Tibial nerve (tissue), 4 donors: Measurements from ENCODE around the gene GAB3. TPM values are rescaled to one million over a fixed set of nuclear protein-coding genes. Genes with fewer than 3 reads are reported as not detected.

Experiments
- DNase-seq, 2 donors: peaks; one replicate each; pipeline ENCODE4 v3.0.0-alpha.2; 2019; ENCODE audit warnings: low spot score in 2 of 2
- H3K27ac ChIP-seq, 4 donors: fragments of 200-600 bp; sonication (generic) in 3 of 4; one replicate each; pipeline ENCODE4 v1.5.1; 2017 to 2019; ENCODE audit warnings: mild to moderate bottlenecking in 1 of 4
- H3K27me3 ChIP-seq, 2 donors: fragments of 200-600 bp; sonication (generic) in 1 of 2; one replicate each; pipeline versions ENCODE4 v1.5.1 to v1.6.0; 2017 to 2019
- H3K36me3 ChIP-seq, 3 donors: fragments of 200-600 bp; sonication (generic); one replicate each; pipeline ENCODE4 v1.5.1; 2018 to 2019
- H3K4me1 ChIP-seq, 4 donors: fragments of 200-600 bp; sonication (generic) in 3 of 4; one replicate each; pipeline ENCODE4 v1.5.1; 2017 to 2019
- H3K4me3 ChIP-seq, 4 donors: fragments of 200-600 bp; sonication (generic) in 3 of 4; one replicate each; pipeline ENCODE4 v1.5.1; 2017 to 2019; ENCODE audit warnings: mild to moderate bottlenecking in 1 of 4, moderate library complexity in 1 of 4
- H3K9me3 ChIP-seq, 4 donors: fragments of 200-600 bp; sonication (generic) in 3 of 4; one replicate each; pipeline ENCODE4 v1.5.1; 2017 to 2019
- EP300 ChIP-seq, 2 donors: sonication (generic); formaldehyde crosslinking; IDR thresholded peaks; one replicate each; pipeline ENCODE4 v1.6.1; 2017; ENCODE audit warnings: antibody characterized with exemption in 2 of 2, mild to moderate bottlenecking in 1 of 2
- POLR2A ChIP-seq, 2 donors: fragments of 450-650 bp; IDR thresholded peaks; one replicate each; pipeline ENCODE4 v1.6.1; 2017; ENCODE audit warnings: antibody characterized with exemption in 2 of 2, mild to moderate bottlenecking in 2 of 2, moderate library complexity in 2 of 2
- WGBS, 2 donors: methylation state at CpG; one replicate each; pipeline ENCODE4 v1.1.5; 2018; 5-methylcytosine and 5-hydroxymethylcytosine counted together
- total RNA-seq, 4 donors: library from RNA; depleted of rRNA; stranded (reverse); fragments of >200 nt; gene quantifications; one replicate each; pipeline ENCODE4 v1.1.0, GENCODE V29; 2016
- TF ChIP-seq, protein P1 (sequence below), 5 experiments: fragments of 200-600 bp in 3 of 5; fragments of 450-650 bp in 2 of 5; sonication (generic) in 3 of 5; IDR thresholded peaks; one replicate each; pipeline ENCODE4 v1.5.1; 2016 to 2019; ENCODE audit warnings: antibody characterized with exemption in 5 of 5, mild to moderate bottlenecking in 3 of 5, moderate library complexity in 2 of 5

GAB3 gene, protein sequence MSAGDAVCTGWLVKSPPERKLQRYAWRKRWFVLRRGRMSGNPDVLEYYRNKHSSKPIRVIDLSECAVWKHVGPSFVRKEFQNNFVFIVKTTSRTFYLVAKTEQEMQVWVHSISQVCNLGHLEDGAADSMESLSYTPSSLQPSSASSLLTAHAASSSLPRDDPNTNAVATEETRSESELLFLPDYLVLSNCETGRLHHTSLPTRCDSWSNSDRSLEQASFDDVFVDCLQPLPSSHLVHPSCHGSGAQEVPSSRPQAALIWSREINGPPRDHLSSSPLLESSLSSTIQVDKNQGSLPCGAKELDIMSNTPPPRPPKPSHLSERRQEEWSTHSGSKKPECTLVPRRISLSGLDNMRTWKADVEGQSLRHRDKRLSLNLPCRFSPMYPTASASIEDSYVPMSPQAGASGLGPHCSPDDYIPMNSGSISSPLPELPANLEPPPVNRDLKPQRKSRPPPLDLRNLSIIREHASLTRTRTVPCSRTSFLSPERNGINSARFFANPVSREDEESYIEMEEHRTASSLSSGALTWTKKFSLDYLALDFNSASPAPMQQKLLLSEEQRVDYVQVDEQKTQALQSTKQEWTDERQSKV
- total RNA-seq: 1 to 10 TPM; 5.1 to 7.5 (median 5.8) TPM

DNA sequence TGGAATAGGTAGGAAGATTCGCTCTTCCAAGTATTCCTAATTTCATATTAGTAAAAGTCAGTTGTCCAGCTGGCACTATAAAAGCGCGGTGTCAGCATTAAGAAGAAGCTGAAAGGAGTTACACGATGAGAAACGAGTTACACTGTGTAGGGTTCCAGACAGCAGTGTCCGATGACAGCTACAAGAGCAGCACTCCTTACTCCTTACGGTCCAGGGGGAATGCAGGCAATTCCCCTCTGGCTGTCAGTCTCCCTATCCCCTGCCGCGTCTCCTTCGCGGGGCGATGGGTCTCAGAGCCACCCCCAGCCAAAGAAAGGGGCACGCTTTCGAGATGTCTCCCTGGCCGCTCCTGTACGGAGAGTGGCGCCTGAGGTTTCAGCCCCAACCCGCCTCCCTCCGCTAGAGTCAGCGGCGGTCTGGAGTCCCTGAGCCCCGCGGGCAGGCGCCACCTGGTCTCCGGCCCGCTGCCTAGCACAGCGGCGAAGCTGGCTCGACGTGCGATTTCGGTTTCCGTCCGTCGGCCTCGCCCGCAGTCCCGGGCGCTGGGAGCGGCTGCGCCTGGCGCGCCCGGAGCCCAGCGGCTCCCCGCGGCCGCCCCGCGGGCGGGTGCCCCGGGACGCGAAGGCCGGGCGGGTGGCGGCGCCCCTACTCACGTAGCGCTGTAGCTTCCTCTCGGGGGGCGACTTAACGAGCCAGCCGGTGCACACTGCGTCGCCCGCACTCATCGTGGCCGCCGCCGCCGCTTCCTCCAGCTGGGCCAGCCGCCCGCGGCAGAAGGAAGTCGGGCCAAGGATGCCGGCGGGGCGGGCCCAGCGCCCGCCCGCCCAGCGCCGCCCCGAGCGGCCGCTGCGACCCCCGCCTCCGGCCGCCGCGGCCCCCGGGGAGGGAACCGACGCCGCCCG, at the start of gene GAB3:
TSS of gene GAB3 (minus strand) at position 777 of the 902 bp plus-strand sequence. CDS start at position 725, 52 bp downstream.
- WGBS, 2 donors: 7 to 43% methylated on average over 7 to 47 of the region's 98 CpGs
- H3K4me3 ChIP-seq: peak within 1 kb of the TSS; percentile 27 to 62 (median 50)
- H3K9me3 ChIP-seq: no peaks in the 10 kb centered on the region
- peaks cover 0 to 13% (median 0%) of the 10 kb centered on the region in 4 donors for H3K4me1 ChIP-seq
- peak within 1 kb of the TSS in 3 of 4 donors; percentile 63 to 73 (median 71) for H3K27ac ChIP-seq
- no peaks in the 10 kb centered on the region for H3K27me3 ChIP-seq
- TF ChIP-seq, protein P1, sequence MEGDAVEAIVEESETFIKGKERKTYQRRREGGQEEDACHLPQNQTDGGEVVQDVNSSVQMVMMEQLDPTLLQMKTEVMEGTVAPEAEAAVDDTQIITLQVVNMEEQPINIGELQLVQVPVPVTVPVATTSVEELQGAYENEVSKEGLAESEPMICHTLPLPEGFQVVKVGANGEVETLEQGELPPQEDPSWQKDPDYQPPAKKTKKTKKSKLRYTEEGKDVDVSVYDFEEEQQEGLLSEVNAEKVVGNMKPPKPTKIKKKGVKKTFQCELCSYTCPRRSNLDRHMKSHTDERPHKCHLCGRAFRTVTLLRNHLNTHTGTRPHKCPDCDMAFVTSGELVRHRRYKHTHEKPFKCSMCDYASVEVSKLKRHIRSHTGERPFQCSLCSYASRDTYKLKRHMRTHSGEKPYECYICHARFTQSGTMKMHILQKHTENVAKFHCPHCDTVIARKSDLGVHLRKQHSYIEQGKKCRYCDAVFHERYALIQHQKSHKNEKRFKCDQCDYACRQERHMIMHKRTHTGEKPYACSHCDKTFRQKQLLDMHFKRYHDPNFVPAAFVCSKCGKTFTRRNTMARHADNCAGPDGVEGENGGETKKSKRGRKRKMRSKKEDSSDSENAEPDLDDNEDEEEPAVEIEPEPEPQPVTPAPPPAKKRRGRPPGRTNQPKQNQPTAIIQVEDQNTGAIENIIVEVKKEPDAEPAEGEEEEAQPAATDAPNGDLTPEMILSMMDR (IDR thresholded peaks at IDR 0.05): no peak
- TF ChIP-seq POLR2A (IDR thresholded peaks at IDR 0.05): no peak
- no peak for TF ChIP-seq EP300 (IDR thresholded peaks at IDR 0.05)
- DNase-seq: no peak
- H3K36me3 ChIP-seq: no peaks in the 10 kb centered on the region

DNA sequence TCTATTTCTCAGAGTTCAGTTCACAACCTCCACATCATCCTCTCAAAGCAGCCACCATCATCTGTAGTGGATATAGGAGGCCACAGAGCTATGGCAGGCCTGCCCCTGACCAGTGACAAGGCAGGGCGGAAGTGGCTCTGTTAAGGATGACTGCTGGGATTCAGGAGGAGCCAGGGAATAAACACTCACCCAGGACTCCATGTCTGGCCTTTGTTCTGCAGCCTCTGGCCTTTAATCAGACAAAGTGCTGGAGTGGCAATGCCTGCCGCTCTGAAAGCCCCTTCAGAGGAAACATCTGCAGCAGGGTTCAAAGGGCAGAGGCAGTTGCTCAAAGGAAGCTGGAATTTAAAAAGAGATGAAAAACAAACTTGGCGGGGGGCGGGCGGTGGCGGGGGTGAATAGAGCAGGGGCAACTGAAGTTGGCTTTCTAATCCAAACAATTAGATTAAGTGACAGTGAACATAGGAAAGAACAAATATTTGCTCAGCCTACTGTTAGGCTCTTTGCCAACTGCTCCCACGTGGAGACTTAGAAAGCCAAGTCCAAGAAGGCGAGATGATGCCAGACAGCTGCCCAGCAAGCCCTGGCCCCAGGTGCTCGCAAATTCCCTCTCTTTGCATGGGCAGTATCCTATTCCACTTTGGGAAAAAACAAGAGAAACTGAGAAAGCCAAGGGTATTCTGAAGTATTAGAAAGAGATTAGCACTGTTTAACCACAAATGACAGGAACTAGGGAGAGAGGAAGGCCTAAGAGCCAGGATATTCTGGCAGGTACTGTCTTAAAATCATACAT, 48.9 kb upstream of the GAB3 start:
- DNase-seq: no peak
- H3K4me1 ChIP-seq: peaks cover 0 to 13% (median 3%) of the 10 kb centered on the region in 4 donors
- no peak overlapping the region for H3K4me3 ChIP-seq
- H3K36me3 ChIP-seq: no peaks in the 10 kb centered on the region
- H3K9me3 ChIP-seq: no peaks in the 10 kb centered on the region
- peak overlapping the region in 3 of 4 donors; percentile 19 to 55 (median 39) for H3K27ac ChIP-seq
- TF ChIP-seq EP300 (IDR thresholded peaks at IDR 0.05) (no peak), POLR2A (IDR thresholded peaks at IDR 0.05) (no peak)
- TF ChIP-seq, protein P1 (IDR thresholded peaks at IDR 0.05): no peak
- WGBS, 2 donors: 46 to 52% methylated on average over 8 to 9 of the region's 9 CpGs
- H3K27me3 ChIP-seq: no peaks in the 10 kb centered on the region

DNA sequence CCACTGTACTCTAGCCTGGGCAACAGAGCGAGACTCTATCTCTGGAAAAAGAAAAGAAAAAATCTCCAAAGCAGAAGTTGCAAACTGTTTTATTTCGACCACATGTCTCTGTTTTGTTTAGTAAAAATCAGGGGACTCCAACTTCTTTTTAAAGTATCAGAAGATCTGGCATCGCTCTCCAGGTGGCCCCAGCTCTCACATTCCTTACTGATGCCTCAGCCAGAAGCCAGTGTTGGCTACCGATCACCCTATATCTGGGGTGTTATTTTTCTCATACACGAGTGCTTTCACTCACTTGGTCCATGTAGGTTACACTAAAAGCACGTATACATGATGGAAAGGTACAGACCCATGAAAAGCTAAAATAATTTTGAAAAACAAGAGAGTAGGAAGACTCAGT, 46.1 kb upstream of the GAB3 start:
- Histone ChIP-seq H3K4me1 (peaks cover 0 to 13% (median 3%) of the 10 kb centered on the region in 4 donors), H3K4me3 (no peak overlapping the region), H3K27ac (no peak overlapping the region), H3K9me3 (no peaks in the 10 kb centered on the region), H3K36me3 (no peaks in the 10 kb centered on the region), H3K27me3 (no peaks in the 10 kb centered on the region)
- no peak for DNase-seq
- no peak for TF ChIP-seq EP300 (IDR thresholded peaks at IDR 0.05)
- TF ChIP-seq, protein P1 (IDR thresholded peaks at IDR 0.05): no peak
- TF ChIP-seq POLR2A (IDR thresholded peaks at IDR 0.05): no peak
- WGBS, 2 donors: 82 to 83% methylated on average over 6 of the region's 6 CpGs

DNA sequence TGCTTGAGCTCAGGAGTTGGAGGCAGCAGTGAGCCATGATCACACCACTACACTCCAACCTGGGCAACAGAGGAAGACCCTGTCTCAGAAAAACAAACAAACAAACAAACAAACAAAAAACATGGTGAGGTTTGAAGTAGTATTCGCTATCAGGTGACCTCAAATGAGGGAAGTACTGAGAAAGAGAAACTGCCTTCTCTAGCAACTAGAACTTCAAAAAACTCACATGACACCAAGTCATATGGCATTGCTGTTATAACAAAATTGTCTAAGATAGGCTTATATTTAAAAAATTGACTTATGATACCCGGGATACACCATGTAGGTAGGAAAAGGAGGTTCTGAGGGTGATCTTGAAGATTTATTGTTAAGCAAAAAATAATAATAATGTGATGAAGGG, 44.1 kb upstream of the GAB3 start:
- WGBS, 2 donors: 70 to 88% methylated on average over 2 of the region's 2 CpGs
- no peaks in the 10 kb centered on the region for H3K36me3 ChIP-seq
- H3K27me3 ChIP-seq: no peaks in the 10 kb centered on the region
- peaks cover 0 to 6% (median under 1%) of the 10 kb centered on the region in 4 donors for H3K4me1 ChIP-seq
- DNase-seq: no peak
- H3K9me3 ChIP-seq: no peaks in the 10 kb centered on the region
- no peak overlapping the region for H3K27ac ChIP-seq
- H3K4me3 ChIP-seq: no peak overlapping the region
- TF ChIP-seq EP300 (IDR thresholded peaks at IDR 0.05) (peak in 1 of 2 donors; percentile 13), POLR2A (IDR thresholded peaks at IDR 0.05) (no peak)
- TF ChIP-seq, protein P1 (IDR thresholded peaks at IDR 0.05): no peak
